Skin epidermis (tissue), 12 donors: ENCODE results near the gene IRF2.
"Not testable (repeated sequence)": the region's sequence is repeated elsewhere in the genome, so short reads cannot be mapped to it uniquely, and the experiment has no call there.

Experiments used
- H3K27ac ChIP-seq, 21 experiments: fragments of 200-600 bp; sonication (generic) in 11 of 21; one replicate each; pipeline ENCODE4 v1.5.0; 2020; ENCODE audit warnings: mild to moderate bottlenecking in 3 of 21, inconsistent platforms in 2 of 21, moderate library complexity in 2 of 21
- H3K4me3 ChIP-seq, 7 experiments: fragments of 200-600 bp; sonication (generic) in 2 of 7; one replicate each; pipeline ENCODE4 v1.5.0; 2020; ENCODE audit warnings: inconsistent platforms in 2 of 7, mild to moderate bottlenecking in 2 of 7, moderate library complexity in 1 of 7

The IRF2 gene

DNA sequence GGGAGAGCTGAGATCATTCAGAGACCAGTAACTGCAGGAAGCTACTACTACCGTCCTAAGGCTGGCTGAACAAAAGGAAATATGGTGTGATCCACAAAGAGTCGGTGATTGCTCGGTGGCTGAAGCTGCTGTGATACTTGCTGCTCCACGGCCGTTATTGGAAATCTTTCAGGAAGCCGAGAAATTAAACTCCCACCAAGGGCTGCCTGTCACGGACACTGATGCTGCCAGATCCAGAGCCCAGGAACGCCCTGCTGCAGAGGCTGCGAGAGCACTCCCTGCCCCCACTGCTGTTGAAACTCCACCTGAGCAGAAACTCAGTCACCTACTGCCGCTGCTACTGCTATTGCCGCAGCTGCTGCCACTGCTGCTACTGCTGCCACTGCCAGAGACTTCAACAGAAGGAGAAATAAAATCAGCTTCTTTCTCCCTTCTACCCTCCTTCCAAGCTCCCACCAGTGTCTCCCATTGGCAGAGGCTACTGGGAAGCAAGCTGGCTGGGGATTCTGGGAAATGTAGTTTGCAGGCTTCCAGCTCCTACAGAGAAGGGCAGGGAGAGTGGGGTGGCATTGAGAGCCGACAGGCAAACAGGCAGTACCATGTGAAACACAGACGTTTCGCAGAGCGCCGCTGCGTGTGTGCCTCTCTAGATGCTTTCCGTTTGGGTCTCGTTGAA is 130.7 kb downstream of the IRF2 start:
- Histone ChIP-seq H3K4me3 (peak overlapping the region; percentile 31 to 63 (median 45)), H3K27ac (peak overlapping the region in 19 of 21 experiments; percentile 27 to 84 (median 72))

DNA sequence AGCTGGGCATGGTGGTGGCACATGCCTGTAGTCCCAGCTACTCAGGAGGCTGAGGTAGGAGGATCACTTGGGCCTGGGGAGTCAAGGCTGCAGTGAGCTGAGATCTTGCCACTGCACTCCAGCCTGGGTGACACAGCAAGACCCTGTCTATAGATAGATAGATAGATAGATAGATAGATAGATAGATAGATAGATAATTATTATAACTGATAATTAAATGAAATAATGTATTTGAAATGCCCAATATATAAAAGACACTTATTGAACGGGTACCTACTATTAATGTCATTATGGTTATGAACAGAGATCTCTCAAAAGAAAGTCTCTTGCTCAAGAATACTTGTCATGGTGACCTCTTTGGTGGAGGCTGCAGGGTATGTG is 131.5 kb downstream of the IRF2 start:
- H3K4me3 ChIP-seq = not testable (repeated sequence)
- peak overlapping the region in 4 of 21 experiments; percentile 55 to 84 (median 77) for H3K27ac ChIP-seq

DNA sequence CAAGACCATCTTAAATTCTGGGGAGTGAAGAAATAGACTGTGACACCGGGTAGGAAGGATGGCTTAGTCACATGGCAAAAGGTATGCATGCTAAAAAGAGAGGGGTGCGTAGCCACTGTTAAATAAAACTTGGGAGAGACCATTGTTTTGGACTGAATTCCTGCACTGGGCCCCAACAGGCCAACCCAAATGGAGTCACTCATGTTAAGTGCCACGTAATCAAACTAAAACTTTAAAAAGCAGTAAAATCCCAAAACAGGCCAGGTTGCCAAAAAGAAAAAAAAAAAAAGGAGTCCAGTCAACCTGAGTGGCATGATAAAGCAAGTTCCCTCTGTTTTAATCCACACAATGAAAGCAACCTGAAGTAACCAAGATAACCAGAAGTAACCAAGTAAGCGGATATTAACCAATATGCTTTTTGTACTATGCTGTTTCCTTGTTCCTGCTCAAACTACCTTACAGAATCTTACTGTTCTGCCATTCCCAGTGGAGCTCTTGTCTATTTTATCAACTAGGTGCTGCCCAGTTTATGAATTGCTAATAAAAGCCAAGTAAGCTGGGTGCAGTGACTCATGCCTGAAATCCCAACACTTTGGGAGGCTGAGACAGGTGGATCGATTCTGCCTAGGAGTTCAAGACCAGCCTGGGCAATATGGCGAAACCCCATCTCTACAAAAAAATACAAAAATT is 132.0 kb downstream of the IRF2 start:
- Histone ChIP-seq H3K4me3 (no peak overlapping the region), H3K27ac (no peak overlapping the region)

DNA sequence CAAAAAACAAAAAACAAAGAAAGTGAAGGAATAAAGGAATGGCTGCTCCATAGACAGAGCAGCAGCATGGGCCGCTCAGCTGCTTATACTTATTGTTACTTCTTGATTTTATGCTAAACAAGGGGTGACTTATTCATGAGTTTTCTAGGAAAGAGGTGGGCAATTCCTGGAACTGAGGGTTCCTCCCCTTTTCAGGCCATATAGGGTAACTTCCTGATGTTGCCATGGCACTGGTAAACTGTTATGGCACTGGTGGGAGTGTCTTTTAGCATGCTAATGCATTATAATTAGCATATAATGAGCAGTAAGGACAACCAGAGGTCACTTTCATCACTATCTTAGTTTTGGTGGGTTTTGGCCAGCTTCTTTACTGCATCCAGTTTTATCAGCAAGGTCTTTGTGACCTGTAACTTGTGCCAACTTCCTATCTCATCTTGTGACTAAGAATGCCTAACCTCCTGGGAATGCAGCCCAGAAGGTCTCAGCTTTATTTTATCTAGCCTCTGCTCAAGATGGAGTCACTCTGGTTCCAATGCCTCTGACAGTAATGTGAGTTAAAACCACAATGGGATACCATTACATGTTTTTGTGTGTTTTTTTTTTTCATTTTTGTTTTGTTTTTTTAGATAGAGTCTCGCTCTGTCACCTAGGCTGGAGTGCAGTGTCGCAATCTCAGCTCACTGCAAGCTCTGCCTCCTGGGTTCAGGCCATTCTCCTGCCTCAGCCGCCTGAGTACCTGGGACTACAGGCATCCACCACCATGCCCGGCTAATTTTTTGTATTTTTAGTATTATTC is 134.8 kb downstream of the IRF2 start:
- H3K27ac ChIP-seq, H3K4me3 ChIP-seq: not testable (repeated sequence)

DNA sequence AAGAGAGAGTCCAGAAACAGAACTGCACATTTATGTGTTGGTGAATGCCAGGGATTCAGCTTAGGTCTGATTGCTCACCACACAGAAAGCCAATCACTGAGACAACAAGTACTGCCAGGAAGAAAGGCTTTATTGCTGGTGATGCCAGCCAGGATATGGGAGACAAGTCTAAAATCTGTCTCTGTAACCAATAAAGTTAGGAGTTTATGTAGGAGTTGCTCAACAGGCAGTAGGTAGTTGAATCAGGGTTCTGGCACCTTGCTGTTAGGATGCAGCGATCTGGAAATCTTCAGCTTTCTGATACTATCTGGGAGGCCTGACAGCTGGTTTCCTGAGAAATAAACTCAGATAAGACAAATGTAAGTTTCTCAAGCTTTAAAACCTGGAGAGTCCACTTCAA is 136.4 kb downstream of the IRF2 start:
- Histone ChIP-seq H3K4me3 (no peak overlapping the region), H3K27ac (no peak overlapping the region)
